Large intestine (tissue), 3 donors: Measurements from ENCODE around the gene COA1. TPM values are rescaled to one million over a fixed set of nuclear protein-coding genes. Genes with fewer than 3 reads are reported as not detected.

Source experiments
- DNase-seq, 2 donors: peaks; one replicate each; pipeline versions ENCODE4 v3.0.0 to v3.0.0-alpha.2; 2013
- H3K27ac ChIP-seq: one replicate; pipeline ENCODE4 v1.5.1; 2013; ENCODE audit warnings: low read length
- H3K27me3 ChIP-seq: 2 replicates; pipeline ENCODE4 v1.6.1; 2013; ENCODE audit warnings: low read length; ENCODE audit not compliant: control insufficient read depth, insufficient read depth
- H3K36me3 ChIP-seq: 2 replicates; pipeline ENCODE4 v1.6.1; 2013; ENCODE audit warnings: low read length; ENCODE audit not compliant: control insufficient read depth, insufficient read depth
- H3K4me1 ChIP-seq: one replicate; pipeline ENCODE4 v1.6.1; 2013; ENCODE audit warnings: low read length; ENCODE audit not compliant: control insufficient read depth, insufficient read depth
- H3K4me3 ChIP-seq: one replicate; pipeline ENCODE4 v1.5.1; 2013; ENCODE audit warnings: low read length
- H3K9me3 ChIP-seq: one replicate; pipeline ENCODE4 v1.6.1; 2013; ENCODE audit warnings: mild to moderate bottlenecking, low read depth, low read length, moderate library complexity; ENCODE audit not compliant: control insufficient read depth
- WGBS: methylation state at CpG from one replicate; pipeline ENCODE4 v1.1.5; 2013; ENCODE audit warnings: low lambda C conversion rate; ENCODE audit not compliant: insufficient coverage; 5-methylcytosine and 5-hydroxymethylcytosine counted together
- polyA plus RNA-seq: library from polyadenylated mRNA; unstranded; fragments of 120-200 nt; gene quantifications from one replicate; pipeline ENCODE4 v1.2.1, GENCODE V29; 2013

Gene COA1
- polyA plus RNA-seq, 1 donor = 47.5 TPM

DNA sequence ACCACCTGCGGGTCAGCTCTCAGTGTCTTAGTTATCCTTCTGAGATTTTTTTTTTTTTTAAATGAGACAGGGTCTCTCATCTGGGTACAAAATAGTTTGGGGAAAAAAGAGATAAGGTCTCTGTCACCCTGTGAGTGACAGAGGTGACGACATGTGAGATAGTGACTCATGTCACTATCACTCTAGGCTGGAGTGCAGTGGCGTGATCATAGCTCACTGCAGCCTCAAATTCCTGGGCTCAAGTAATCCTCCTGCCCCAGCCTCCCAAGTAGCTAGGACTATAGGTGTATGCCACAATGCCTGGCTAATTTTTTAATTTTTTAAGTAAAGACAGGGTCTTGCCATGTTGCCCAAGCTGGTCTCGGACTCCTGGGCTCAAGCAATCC, 39.6 kb upstream of the COA1 start:
- H3K36me3 ChIP-seq = peaks cover 2% of the 10 kb centered on the region
- no peak overlapping the region for H3K4me3 ChIP-seq
- H3K4me1 ChIP-seq = peaks cover 4% of the 10 kb centered on the region
- no peak for DNase-seq
- H3K27ac ChIP-seq = no peak overlapping the region
- H3K27me3 ChIP-seq = no peaks in the 10 kb centered on the region
- no peaks in the 10 kb centered on the region for H3K9me3 ChIP-seq
- WGBS = no CpG with 5 or more reads among the region's 4 CpGs

DNA sequence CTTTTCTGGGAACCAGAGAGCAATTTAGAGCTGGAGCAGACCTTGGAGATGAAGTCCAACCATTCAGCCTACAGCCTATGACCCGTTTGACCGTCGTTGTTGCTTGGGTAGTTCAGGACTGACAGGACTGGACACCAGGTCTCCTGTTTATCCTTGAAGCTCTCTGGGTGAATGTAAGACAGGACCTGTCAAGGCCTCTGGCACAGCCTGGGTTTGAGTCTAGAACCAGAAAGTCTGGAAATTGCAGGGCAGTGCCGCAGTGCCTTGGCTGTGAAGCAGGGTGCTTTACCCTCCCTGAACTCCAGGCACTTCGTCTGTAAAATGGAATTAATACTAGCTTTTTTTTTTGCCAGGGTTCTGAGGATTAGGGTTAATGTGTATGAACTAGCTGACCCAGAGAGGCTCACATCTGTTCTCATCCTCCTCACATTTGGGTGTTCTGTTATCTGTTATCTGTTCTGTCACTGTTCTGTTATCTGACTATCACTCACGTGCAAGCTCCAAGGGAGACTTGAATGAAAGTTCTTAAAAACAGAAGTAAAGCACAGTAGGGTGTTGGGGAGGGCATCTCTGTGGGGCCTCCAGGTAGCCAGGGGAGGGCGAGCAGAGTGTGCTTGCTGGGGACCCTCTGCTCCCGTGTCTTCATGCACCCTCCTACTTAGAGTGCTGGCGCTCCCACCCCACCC, 39.0 kb upstream of the COA1 start:
- Histone ChIP-seq H3K9me3 (no peaks in the 10 kb centered on the region), H3K4me1 (peaks cover 4% of the 10 kb centered on the region), H3K27me3 (peaks cover 2% of the 10 kb centered on the region), H3K36me3 (peaks cover 2% of the 10 kb centered on the region), H3K27ac (no peak overlapping the region), H3K4me3 (no peak overlapping the region)
- no peak for DNase-seq
- no CpG with 5 or more reads among the region's 9 CpGs for WGBS

DNA sequence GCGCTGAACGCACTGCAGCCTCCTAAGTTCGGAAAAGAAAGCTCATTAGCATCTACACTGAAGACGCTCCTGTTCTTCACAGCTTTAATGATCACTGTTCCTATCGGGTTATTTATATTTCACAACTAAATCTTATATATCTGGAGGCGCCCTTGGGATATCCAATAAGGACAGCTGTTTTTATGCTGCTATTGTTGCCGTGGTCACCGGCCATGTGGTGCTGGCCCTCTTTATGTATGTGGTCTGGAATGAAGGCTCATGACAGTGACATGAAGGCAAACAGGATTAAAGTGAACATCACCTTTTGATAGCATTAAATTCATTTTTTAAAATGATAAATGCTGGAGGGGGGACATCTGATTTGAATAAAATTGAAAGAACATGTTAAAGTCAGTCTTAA, 38.0 kb upstream of the COA1 start:
- Histone ChIP-seq H3K4me1 (peaks cover 4% of the 10 kb centered on the region), H3K36me3 (peaks cover 2% of the 10 kb centered on the region), H3K27ac (no peak overlapping the region), H3K27me3 (peaks cover 9% of the 10 kb centered on the region), H3K9me3 (no peaks in the 10 kb centered on the region), H3K4me3 (no peak overlapping the region)
- no peak for DNase-seq
- no CpG with 5 or more reads among the region's 8 CpGs for WGBS

DNA sequence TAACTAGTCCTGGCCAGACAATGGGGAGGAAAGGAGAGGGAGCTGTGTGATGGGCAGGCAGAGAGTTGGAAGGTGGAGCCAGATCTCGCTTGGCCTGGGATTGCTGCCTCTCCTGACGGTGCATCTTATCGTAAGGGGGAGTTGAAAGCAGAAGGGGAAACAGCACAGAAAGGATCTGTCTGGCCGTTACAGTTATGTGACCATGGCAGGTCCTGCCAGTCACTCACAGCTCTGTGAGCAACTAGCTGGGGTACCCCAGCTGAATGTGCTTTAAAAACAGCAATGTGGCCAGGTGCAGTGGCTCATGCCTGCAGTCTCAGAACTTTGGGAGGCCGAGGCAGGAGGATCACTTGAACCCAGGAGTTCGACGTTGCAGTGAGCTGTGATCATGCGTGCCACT, 37.2 kb upstream of the COA1 start:
- Histone ChIP-seq H3K4me3 (no peak overlapping the region), H3K4me1 (peaks cover 4% of the 10 kb centered on the region), H3K27ac (no peak overlapping the region), H3K9me3 (no peaks in the 10 kb centered on the region), H3K36me3 (no peaks in the 10 kb centered on the region), H3K27me3 (peaks cover 9% of the 10 kb centered on the region)
- WGBS = no CpG with 5 or more reads among the region's 8 CpGs
- no peak for DNase-seq

- peak in 1 of 2 donors; percentile 14 for DNase-seq
- no peak overlapping the region for H3K4me3 ChIP-seq
- no CpG with 5 or more reads among the region's 10 CpGs for WGBS
- H3K27me3 ChIP-seq = peaks cover 15% of the 10 kb centered on the region
- H3K36me3 ChIP-seq = no peaks in the 10 kb centered on the region
- no peak overlapping the region for H3K27ac ChIP-seq
- no peaks in the 10 kb centered on the region for H3K9me3 ChIP-seq
- peaks cover 4% of the 10 kb centered on the region for H3K4me1 ChIP-seq
Observed at GRCh38 chr7:43764807-43765491, 35.6 kb upstream of the COA1 start.

GRCh38 chr7:43764039-43764761, 34.9 kb upstream of the COA1 start:
- DNase-seq = no peak
- Histone ChIP-seq H3K4me3 (no peak overlapping the region), H3K9me3 (no peaks in the 10 kb centered on the region), H3K4me1 (peaks cover 6% of the 10 kb centered on the region), H3K36me3 (no peaks in the 10 kb centered on the region), H3K27ac (no peak overlapping the region), H3K27me3 (peaks cover 20% of the 10 kb centered on the region)
- 43% methylated on average over 2 of the region's 9 CpGs for WGBS

- no peak for DNase-seq
- peaks cover 8% of the 10 kb centered on the region for H3K4me1 ChIP-seq
- H3K4me3 ChIP-seq = no peak overlapping the region
- H3K9me3 ChIP-seq = no peaks in the 10 kb centered on the region
- WGBS = 90% methylated on average over 2 of the region's 3 CpGs
- no peaks in the 10 kb centered on the region for H3K36me3 ChIP-seq
- H3K27me3 ChIP-seq = peaks cover 26% of the 10 kb centered on the region
- H3K27ac ChIP-seq = no peak overlapping the region
Observed at GRCh38 chr7:43763183-43763582, 33.9 kb upstream of the COA1 start.

DNA sequence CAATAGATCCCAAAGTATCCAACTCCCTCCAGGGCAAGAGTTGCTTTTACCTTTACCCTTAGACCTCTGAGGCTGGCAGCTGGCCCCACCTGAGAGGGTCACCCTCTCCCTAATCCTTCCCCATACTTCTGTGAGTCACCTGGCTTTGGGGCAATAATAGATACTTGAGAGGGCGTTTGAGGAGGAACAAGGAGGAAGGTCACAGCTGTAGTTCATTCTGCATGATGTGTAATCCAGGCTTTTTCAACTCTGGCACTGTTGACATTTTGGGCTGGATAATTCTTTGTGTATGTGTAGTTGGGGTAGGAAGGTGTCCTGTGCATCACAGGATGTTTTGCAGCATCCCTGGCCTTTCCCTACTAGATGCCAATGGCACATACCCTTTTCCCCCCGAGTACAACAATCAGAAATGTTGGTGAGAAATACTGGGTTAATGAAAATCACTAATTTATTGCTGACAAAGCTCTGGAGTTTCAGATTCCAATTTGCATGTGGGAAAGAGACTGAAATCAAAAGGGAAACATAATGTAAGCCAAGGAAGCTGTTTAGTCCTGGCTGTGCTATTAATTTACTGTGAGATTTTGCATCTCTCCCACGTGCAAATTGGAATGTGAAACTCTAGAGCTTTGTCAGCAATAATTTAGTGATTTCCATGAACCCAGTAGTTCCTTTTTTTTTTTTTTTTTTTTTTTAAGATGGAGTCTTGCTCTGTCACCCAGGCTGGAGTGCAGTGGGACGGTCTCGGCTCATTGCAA, 32.8 kb upstream of the COA1 start:
- peaks cover 10% of the 10 kb centered on the region for H3K4me1 ChIP-seq
- no peak overlapping the region for H3K27ac ChIP-seq

GRCh38 chr7:43761382-43761781, 32.1 kb upstream of the COA1 start:
- H3K27me3 ChIP-seq = peaks cover 44% of the 10 kb centered on the region
- no peak for DNase-seq
- H3K9me3 ChIP-seq = no peaks in the 10 kb centered on the region
- H3K27ac ChIP-seq = no peak overlapping the region
- 83% methylated on average over 1 of the region's 1 CpG for WGBS
- H3K4me3 ChIP-seq = no peak overlapping the region
- H3K4me1 ChIP-seq = peaks cover 10% of the 10 kb centered on the region
- no peaks in the 10 kb centered on the region for H3K36me3 ChIP-seq

More for the DNA sequence above, 32.8 kb upstream of the COA1 start:
- Histone ChIP-seq H3K27me3 (peaks cover 36% of the 10 kb centered on the region), H3K36me3 (no peaks in the 10 kb centered on the region), H3K4me3 (no peak overlapping the region), H3K9me3 (no peaks in the 10 kb centered on the region)
- DNase-seq = no peak
- no CpG with 5 or more reads among the region's 5 CpGs for WGBS

DNA sequence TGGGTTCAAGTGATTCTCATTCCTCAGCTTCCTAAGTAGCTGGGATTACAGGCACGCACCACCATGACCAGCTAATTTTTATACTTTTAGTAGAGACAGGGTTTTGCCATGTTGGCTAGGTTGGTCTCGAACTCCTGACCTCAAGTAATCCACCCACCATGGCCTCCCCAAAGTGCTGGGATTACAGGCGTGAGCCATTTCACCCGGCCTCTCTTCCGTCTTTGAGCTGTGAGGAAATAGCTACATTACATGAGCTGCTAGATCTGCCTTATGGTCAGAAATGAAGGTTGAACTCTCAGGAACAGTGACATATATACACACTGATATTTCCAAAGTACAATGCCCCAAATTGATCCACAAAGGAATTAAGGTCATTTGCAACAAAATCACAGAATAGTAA, 31.5 kb upstream of the COA1 start:
- no peak for DNase-seq
- H3K27ac ChIP-seq = no peak overlapping the region
- no peaks in the 10 kb centered on the region for H3K36me3 ChIP-seq
- no CpG with 5 or more reads among the region's 5 CpGs for WGBS
- H3K4me3 ChIP-seq = no peak overlapping the region
- H3K27me3 ChIP-seq = peaks cover 46% of the 10 kb centered on the region
- H3K9me3 ChIP-seq = no peaks in the 10 kb centered on the region
- H3K4me1 ChIP-seq = peaks cover 10% of the 10 kb centered on the region
